ES-I3 (cell line): Measurements from ENCODE around the gene FAM83G.
"Not testable (repeated sequence)": the region's sequence is repeated elsewhere in the genome, so short reads cannot be mapped to it uniquely, and the experiment has no call there.

ENCODE experiments used
- H3K36me3 ChIP-seq: 2 replicates; pipeline ENCODE4 v1.6.1; 2013; ENCODE audit warnings: mild to moderate bottlenecking, low read length, control low read depth, moderate library complexity; ENCODE audit not compliant: insufficient read depth
- H3K4me1 ChIP-seq: 2 replicates; pipeline ENCODE4 v1.6.1; 2013; ENCODE audit warnings: mild to moderate bottlenecking, control low read depth, low read length; ENCODE audit not compliant: insufficient read depth
- H3K9ac ChIP-seq: 2 replicates; pipeline ENCODE4 v1.6.1; 2013; ENCODE audit warnings: low read depth, mild to moderate bottlenecking, low read length, moderate library complexity
- H3K9me3 ChIP-seq: 2 replicates; pipeline ENCODE4 v1.6.1; 2013; ENCODE audit warnings: mild to moderate bottlenecking, low read length, moderate library complexity; ENCODE audit not compliant: control insufficient read depth, insufficient read depth

FAM83G gene

GRCh38 chr17:18957831-18958230, 46.7 kb downstream of the FAM83G start:
- Histone ChIP-seq H3K9ac (no peak overlapping the region), H3K9me3 (no peaks in the 10 kb centered on the region), H3K36me3 (no peaks in the 10 kb centered on the region), H3K4me1 (peaks cover 5% of the 10 kb centered on the region; the same call in 1 of the 2 replicates)

GRCh38 chr17:18956581-18956980, 48.0 kb downstream of the FAM83G start:
- H3K4me1 ChIP-seq, result no peaks in the 10 kb centered on the region; the same call in 1 of the 2 replicates
- no peak overlapping the region for H3K9ac ChIP-seq

GRCh38 chr17:18956021-18956420, 48.5 kb downstream of the FAM83G start:
- H3K4me1 ChIP-seq, H3K36me3 ChIP-seq, H3K9me3 ChIP-seq, H3K9ac ChIP-seq: not testable (repeated sequence)

More at GRCh38 chr17:18956581-18956980, 48.0 kb downstream of the FAM83G start:
- Histone ChIP-seq H3K36me3 (no peaks in the 10 kb centered on the region), H3K9me3 (no peaks in the 10 kb centered on the region)

GRCh38 chr17:18955009-18955408, 49.6 kb downstream of the FAM83G start:
- Histone ChIP-seq H3K4me1 (no peaks in the 10 kb centered on the region), H3K36me3 (no peaks in the 10 kb centered on the region), H3K9me3 (no peaks in the 10 kb centered on the region), H3K9ac (no peak overlapping the region)

- no peaks in the 10 kb centered on the region for H3K36me3 ChIP-seq
Measured at GRCh38 chr17:18954321-18954720, 50.2 kb downstream of the FAM83G start.

GRCh38 chr17:18953231-18953728, 51.3 kb downstream of the FAM83G start:
- H3K9ac ChIP-seq, result no peak overlapping the region
- H3K36me3 ChIP-seq, result no peaks in the 10 kb centered on the region
- no peaks in the 10 kb centered on the region for H3K4me1 ChIP-seq
- H3K9me3 ChIP-seq, result no peaks in the 10 kb centered on the region

More at GRCh38 chr17:18954321-18954720, 50.2 kb downstream of the FAM83G start:
- Histone ChIP-seq H3K9me3 (no peaks in the 10 kb centered on the region), H3K9ac (no peak overlapping the region), H3K4me1 (no peaks in the 10 kb centered on the region)

- Histone ChIP-seq H3K9ac (no peak within 1 kb of the TSS), H3K4me1 (no peaks in the 10 kb centered on the region), H3K9me3 (no peaks in the 10 kb centered on the region), H3K36me3 (no peaks in the 10 kb centered on the region)
Measured at GRCh38 chr17:18951941-18952842, 52.4 kb downstream of the FAM83G start, which contains the start of gene SLC5A10. Gene SLC5A10 (plus strand): TSS chr17:18952165. CDS start chr17:18952206, 41 bp downstream.

- no peak overlapping the region for H3K9ac ChIP-seq
- H3K36me3 ChIP-seq, result no peaks in the 10 kb centered on the region
- no peaks in the 10 kb centered on the region for H3K9me3 ChIP-seq
- H3K4me1 ChIP-seq, result no peaks in the 10 kb centered on the region
Measured at GRCh38 chr17:18950944-18951905, 53.3 kb downstream of the FAM83G start.

- no peak overlapping the region for H3K9ac ChIP-seq
- H3K4me1 ChIP-seq, result no peaks in the 10 kb centered on the region
- no peaks in the 10 kb centered on the region for H3K36me3 ChIP-seq
- H3K9me3 ChIP-seq, result no peaks in the 10 kb centered on the region
Measured at GRCh38 chr17:18950346-18950745, 54.2 kb downstream of the FAM83G start.

GRCh38 chr17:18949566-18949965, 55.0 kb downstream of the FAM83G start:
- H3K36me3 ChIP-seq, result no peaks in the 10 kb centered on the region
- no peak overlapping the region for H3K9ac ChIP-seq
- no peaks in the 10 kb centered on the region for H3K4me1 ChIP-seq
- H3K9me3 ChIP-seq, result no peaks in the 10 kb centered on the region

- Histone ChIP-seq H3K4me1 (no peaks in the 10 kb centered on the region), H3K9ac (no peak overlapping the region), H3K9me3 (no peaks in the 10 kb centered on the region)
Measured at GRCh38 chr17:18948476-18949006, 56.0 kb downstream of the FAM83G start.

GRCh38 chr17:18947866-18948265, 56.7 kb downstream of the FAM83G start:
- no peaks in the 10 kb centered on the region for H3K4me1 ChIP-seq
- no peak overlapping the region for H3K9ac ChIP-seq
- no peaks in the 10 kb centered on the region for H3K36me3 ChIP-seq
- no peaks in the 10 kb centered on the region for H3K9me3 ChIP-seq

More at GRCh38 chr17:18948476-18949006, 56.0 kb downstream of the FAM83G start:
- H3K36me3 ChIP-seq, result no peaks in the 10 kb centered on the region

GRCh38 chr17:18946536-18946935, 58.0 kb downstream of the FAM83G start:
- Histone ChIP-seq H3K9ac (no peak overlapping the region), H3K4me1 (no peaks in the 10 kb centered on the region), H3K9me3 (no peaks in the 10 kb centered on the region), H3K36me3 (no peaks in the 10 kb centered on the region)

- Histone ChIP-seq H3K9me3 (no peaks in the 10 kb centered on the region), H3K36me3 (no peaks in the 10 kb centered on the region), H3K4me1 (no peaks in the 10 kb centered on the region), H3K9ac (no peak overlapping the region)
Measured at GRCh38 chr17:18944646-18945045, 59.9 kb downstream of the FAM83G start.
